Measurements from ENCODE around the gene C16orf96.
"Not testable (repeated sequence)": the region's sequence is repeated elsewhere in the genome, so short reads cannot be mapped to it uniquely, and the experiment has no call there.

C16orf96 gene

GRCh38 chr16:4566144-4566543 is 10.0 kb downstream of the C16orf96 start:
- no peak for DNase-seq (ENCODE audit: low read depth)

GRCh38 chr16:4570086-4570485 is 13.9 kb downstream of the C16orf96 start:
- DNase-seq (ENCODE audit: low read depth) = no peak

GRCh38 chr16:4570688-4571321 is 14.7 kb downstream of the C16orf96 start:
- no peak for DNase-seq (ENCODE audit: low read depth)

- DNase-seq (ENCODE audit: low read depth) = no peak
Measured at GRCh38 chr16:4572715-4573114, 16.6 kb downstream of the C16orf96 start.

- DNase-seq (ENCODE audit: low read depth) = not testable (repeated sequence)
Measured at GRCh38 chr16:4573926-4574325, 17.8 kb downstream of the C16orf96 start.

GRCh38 chr16:4574919-4575705 is 19.0 kb downstream of the C16orf96 start:
- DNase-seq (ENCODE audit: low read depth) = no peak

- DNase-seq (ENCODE audit: low read depth) = no peak
Measured at GRCh38 chr16:4576008-4576407, 19.9 kb downstream of the C16orf96 start.

- DNase-seq (ENCODE audit: low read depth) = no peak
Measured at GRCh38 chr16:4578961-4579530, 22.9 kb downstream of the C16orf96 start.

- DNase-seq (ENCODE audit: low read depth) = peak; percentile 8
Measured at GRCh38 chr16:4580250-4580649, 24.1 kb downstream of the C16orf96 start.

GRCh38 chr16:4583906-4584305 is 27.8 kb downstream of the C16orf96 start:
- DNase-seq (ENCODE audit: low read depth) = no peak

GRCh38 chr16:4586291-4586690 is 30.2 kb downstream of the C16orf96 start:
- DNase-seq (ENCODE audit: low read depth) = no peak

GRCh38 chr16:4588386-4588785 is 32.2 kb downstream of the C16orf96 start:
- DNase-seq (ENCODE audit: low read depth) = no peak

- DNase-seq (ENCODE audit: low read depth) = no peak
Measured at GRCh38 chr16:4588961-4589360, 32.8 kb downstream of the C16orf96 start.

GRCh38 chr16:4591191-4591590 is 35.1 kb downstream of the C16orf96 start:
- DNase-seq (ENCODE audit: low read depth) = no peak

- no peak for DNase-seq (ENCODE audit: low read depth)
Measured at GRCh38 chr16:4591706-4592470, 35.7 kb downstream of the C16orf96 start.

- no peak for DNase-seq (ENCODE audit: low read depth)
Measured at GRCh38 chr16:4593086-4593485, 36.9 kb downstream of the C16orf96 start.

- DNase-seq (ENCODE audit: low read depth) = no peak
Measured at GRCh38 chr16:4594433-4595410, 38.6 kb downstream of the C16orf96 start.

- no peak for DNase-seq (ENCODE audit: low read depth)
Measured at GRCh38 chr16:4597174-4597573, 41.0 kb downstream of the C16orf96 start.

- no peak for DNase-seq (ENCODE audit: low read depth)
Measured at GRCh38 chr16:4599037-4599436, 42.9 kb downstream of the C16orf96 start.

GRCh38 chr16:4599545-4599944 is 43.4 kb downstream of the C16orf96 start:
- DNase-seq (ENCODE audit: low read depth) = no peak

Measured in amniotic epithelial cell (primary cell).